RWPE2 (cell line): ENCODE results near the gene TNNI3K.

Source experiments
- ATAC-seq: fragments of 200-7000 bp; cut with Tn5 transposase; 3 replicates; pipeline ENCODE4 v1.9.1; 2021; ENCODE audit warnings: low read depth
- DNase-seq: peaks from one replicate; pipeline ENCODE4 v3.0.0-alpha.2; 2020; ENCODE audit warnings: low spot score
- H3K27ac ChIP-seq: fragments of 450-650 bp; 2 replicates; pipeline ENCODE4 v1.5.1; 2017; ENCODE audit warnings: mild to moderate bottlenecking; ENCODE audit not compliant: poor library complexity, severe bottlenecking
- H3K27me3 ChIP-seq: fragments of 250-450 bp; sonication (Bioruptor Pico); 2 replicates; pipeline ENCODE4 v1.5.1; 2021; ENCODE audit warnings: mild to moderate bottlenecking, moderate library complexity; ENCODE audit not compliant: insufficient read depth, poor library complexity, severe bottlenecking
- H3K36me3 ChIP-seq: fragments of 250-450 bp; sonication (Bioruptor Pico); 2 replicates; pipeline ENCODE4 v1.5.1; 2020; ENCODE audit warnings: low read depth, mild to moderate bottlenecking, moderate library complexity
- H3K4me1 ChIP-seq: fragments of 250-450 bp; sonication (Bioruptor Pico); 2 replicates; pipeline ENCODE4 v1.5.1; 2021; ENCODE audit warnings: mild to moderate bottlenecking, moderate library complexity; ENCODE audit not compliant: insufficient read depth, poor library complexity, severe bottlenecking
- H3K4me3 ChIP-seq: fragments of 250-450 bp; sonication (Bioruptor Pico); 2 replicates; pipeline ENCODE4 v1.5.1; 2021; ENCODE audit warnings: mild to moderate bottlenecking, moderate library complexity; ENCODE audit not compliant: severe bottlenecking
- H3K9me3 ChIP-seq: fragments of 250-450 bp; sonication (Bioruptor Pico); 2 replicates; pipeline ENCODE4 v1.5.1; 2021; ENCODE audit warnings: mild to moderate bottlenecking, moderate library complexity; ENCODE audit not compliant: severe bottlenecking
- CTCF ChIP-seq: fragments of 450-650 bp; IDR thresholded peaks from one replicate; pipeline ENCODE4 v1.5.1; 2017; ENCODE audit warnings: mild to moderate bottlenecking, moderate library complexity; ENCODE audit not compliant: poor library complexity, severe bottlenecking

The TNNI3K gene

DNA sequence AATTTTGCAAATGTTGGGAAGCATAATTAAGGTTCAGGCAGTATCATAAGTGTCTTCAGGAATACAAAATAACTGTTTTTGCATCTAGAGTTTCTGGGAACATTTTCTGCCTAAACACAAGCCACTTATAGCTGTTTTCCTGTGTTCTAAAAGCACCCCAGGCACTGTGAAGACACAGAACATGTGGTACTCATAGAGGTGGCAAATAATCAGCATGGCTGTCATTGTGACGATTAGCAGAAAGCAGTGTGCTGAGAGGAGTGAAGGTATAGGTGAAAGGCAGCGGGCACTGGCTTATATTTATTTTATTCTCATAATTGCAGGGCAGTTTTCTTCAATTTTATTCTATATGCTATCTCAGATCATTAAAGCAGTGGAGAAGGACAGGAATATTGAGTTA, 157.7 kb downstream of the TNNI3K start:
- no peaks in the 10 kb centered on the region for H3K9me3 ChIP-seq
- no peaks in the 10 kb centered on the region for H3K4me1 ChIP-seq
- TF ChIP-seq CTCF: no peak
- no peak overlapping the region for H3K4me3 ChIP-seq
- DNase-seq (no peak), ATAC-seq (no peak)
- H3K27me3 ChIP-seq: no peaks in the 10 kb centered on the region
- no peak overlapping the region for H3K27ac ChIP-seq
- no peaks in the 10 kb centered on the region for H3K36me3 ChIP-seq

- no peaks in the 10 kb centered on the region for H3K9me3 ChIP-seq
- no peaks in the 10 kb centered on the region for H3K27me3 ChIP-seq
- H3K27ac ChIP-seq: no peak overlapping the region
- H3K4me1 ChIP-seq: no peaks in the 10 kb centered on the region
- H3K36me3 ChIP-seq: no peaks in the 10 kb centered on the region
- no peak for TF ChIP-seq CTCF
- ATAC-seq (no peak), DNase-seq (no peak)
- H3K4me3 ChIP-seq: no peak overlapping the region
Observed at GRCh38 chr1:74395571-74395970, 160.4 kb downstream of the TNNI3K start.

DNA sequence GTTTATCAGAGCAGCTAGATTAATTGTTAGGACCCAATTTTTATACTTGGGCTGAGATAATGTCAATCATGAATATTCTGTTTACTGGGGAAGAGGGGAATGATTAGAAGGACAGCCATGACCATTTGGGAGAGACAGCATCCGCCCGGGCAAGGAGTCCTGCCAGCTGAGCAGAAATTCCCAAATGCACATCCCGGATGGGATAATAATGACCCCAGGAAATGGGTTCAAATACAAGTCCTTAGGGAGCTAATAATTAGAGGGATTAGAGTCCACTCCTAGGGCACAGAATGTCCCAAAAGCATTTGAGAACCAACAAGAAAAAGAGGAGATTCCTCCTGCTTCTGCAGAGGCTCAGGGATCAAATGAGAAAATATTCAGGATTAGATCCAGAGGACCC, 161.3 kb downstream of the TNNI3K start:
- Histone ChIP-seq H3K27ac (no peak overlapping the region), H3K9me3 (no peaks in the 10 kb centered on the region), H3K27me3 (no peaks in the 10 kb centered on the region), H3K36me3 (no peaks in the 10 kb centered on the region), H3K4me3 (no peak overlapping the region), H3K4me1 (no peaks in the 10 kb centered on the region)
- DNase-seq (no peak), ATAC-seq (no peak)
- TF ChIP-seq CTCF: no peak

DNA sequence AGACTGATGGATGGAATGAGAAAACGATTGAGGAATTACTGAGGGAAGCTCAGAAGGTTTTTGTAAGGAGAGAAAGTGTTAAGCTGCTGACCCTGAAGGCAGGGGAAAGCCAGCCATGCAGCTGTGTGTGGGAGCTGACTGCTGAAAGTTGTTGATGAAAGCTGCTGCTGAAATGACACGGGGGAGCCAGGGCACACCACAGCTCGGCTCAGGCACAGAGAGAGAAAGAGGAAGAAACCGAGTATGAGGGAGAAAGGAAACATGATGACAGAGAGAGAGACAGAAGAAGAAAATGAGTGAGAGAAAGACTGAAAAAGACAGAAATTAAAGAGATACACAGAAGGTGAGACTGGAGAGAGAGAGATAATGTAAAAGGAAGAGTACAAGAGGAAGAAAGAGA, 161.7 kb downstream of the TNNI3K start:
- no peak for DNase-seq
- H3K27me3 ChIP-seq: no peaks in the 10 kb centered on the region
- H3K4me1 ChIP-seq: no peaks in the 10 kb centered on the region
- no peak overlapping the region for H3K27ac ChIP-seq
- ATAC-seq: no peak
- TF ChIP-seq CTCF: no peak
- no peak overlapping the region for H3K4me3 ChIP-seq
- H3K36me3 ChIP-seq: no peaks in the 10 kb centered on the region
- H3K9me3 ChIP-seq: no peaks in the 10 kb centered on the region

DNA sequence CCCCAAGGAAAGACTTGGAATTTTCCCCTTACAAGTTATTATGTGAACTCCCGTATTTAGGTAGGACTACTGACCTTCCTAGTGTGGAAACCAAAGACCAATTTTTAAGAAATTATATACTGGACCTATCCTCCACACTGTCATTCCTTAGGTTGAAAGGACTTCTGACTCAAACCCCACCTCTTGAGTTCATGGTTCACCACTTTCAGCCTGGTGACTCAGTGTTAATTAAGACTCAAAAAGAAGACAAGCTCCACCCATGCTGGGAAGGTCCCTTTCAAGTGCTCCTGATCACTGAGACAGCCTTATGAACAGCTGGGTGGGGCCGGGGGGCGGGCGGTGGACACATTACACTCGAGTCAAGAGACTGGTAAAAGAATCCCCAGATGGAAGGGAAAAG, 164.1 kb downstream of the TNNI3K start:
- TF ChIP-seq CTCF: no peak
- Histone ChIP-seq H3K36me3 (no peaks in the 10 kb centered on the region), H3K27ac (no peak overlapping the region), H3K9me3 (no peaks in the 10 kb centered on the region), H3K4me3 (no peak overlapping the region), H3K4me1 (no peaks in the 10 kb centered on the region), H3K27me3 (no peaks in the 10 kb centered on the region)
- DNase-seq (no peak), ATAC-seq (no peak)
